Measurements from ENCODE around the gene GRID1.

Gene GRID1

DNA sequence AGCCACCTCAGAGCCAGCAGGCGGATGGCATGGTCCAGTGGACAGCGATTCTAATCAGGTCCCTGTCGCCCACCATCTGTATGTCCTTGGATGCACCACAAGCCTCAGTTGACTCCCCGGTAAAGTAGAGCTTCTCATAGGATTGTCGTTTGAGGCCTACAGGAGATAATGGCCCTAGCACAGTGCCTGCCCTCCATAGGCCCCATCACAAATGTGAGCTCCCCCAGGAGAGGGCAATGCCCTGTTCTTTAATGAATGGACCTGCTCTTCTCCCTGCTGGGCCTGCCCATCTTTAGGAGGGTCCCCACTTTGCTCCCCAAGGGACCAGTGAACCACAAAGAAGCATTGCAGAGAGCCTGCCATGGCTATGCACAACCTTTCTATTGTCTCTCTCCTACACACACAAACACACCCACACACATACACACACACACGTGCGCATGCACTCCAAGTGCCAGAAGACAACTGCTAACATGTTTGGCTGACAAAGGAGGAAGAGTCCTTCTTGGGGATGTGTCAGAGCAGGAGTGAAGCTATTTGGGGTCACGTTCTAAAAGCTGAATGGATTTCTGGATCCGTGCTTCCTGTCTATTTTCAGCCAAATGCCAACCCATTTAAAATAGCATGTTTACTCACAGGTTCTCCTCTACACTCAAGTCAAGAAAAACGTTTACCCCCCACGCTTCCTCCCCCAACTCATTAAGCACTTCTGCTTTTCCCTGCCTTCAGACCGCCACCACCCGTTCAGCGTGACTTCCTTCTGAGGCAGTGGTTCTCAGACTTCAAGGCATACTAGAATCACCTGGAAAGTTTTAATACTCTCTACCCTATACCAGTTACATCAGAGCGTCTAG, 196.1 kb downstream of the GRID1 start:
- H3K4me3 ChIP-seq (ENCODE audit: low read length in 2 of 2) = no peak overlapping the region
- H3K4me1 ChIP-seq (ENCODE audit: control insufficient read depth in 2 of 2, insufficient read depth in 2 of 2, low read length in 2 of 2) = no peaks in the 10 kb centered on the region
- no peak overlapping the region for H3K9ac ChIP-seq (ENCODE audit: low read depth in 1 of 2, low read length in 2 of 2)
- H3K9me3 ChIP-seq (ENCODE audit: control insufficient read depth in 2 of 2, low read length in 2 of 2) = no peaks in the 10 kb centered on the region
- H3K27ac ChIP-seq (ENCODE audit: low read depth in 2 of 2, low read length in 2 of 2) = no peak overlapping the region
- no peaks in the 10 kb centered on the region for H3K27me3 ChIP-seq (ENCODE audit: control insufficient read depth in 2 of 2, insufficient read depth in 2 of 2, low read length in 2 of 2)
- H3K36me3 ChIP-seq (ENCODE audit: control insufficient read depth in 2 of 2, insufficient read depth in 2 of 2, low read length in 2 of 2) = no peaks in the 10 kb centered on the region

DNA sequence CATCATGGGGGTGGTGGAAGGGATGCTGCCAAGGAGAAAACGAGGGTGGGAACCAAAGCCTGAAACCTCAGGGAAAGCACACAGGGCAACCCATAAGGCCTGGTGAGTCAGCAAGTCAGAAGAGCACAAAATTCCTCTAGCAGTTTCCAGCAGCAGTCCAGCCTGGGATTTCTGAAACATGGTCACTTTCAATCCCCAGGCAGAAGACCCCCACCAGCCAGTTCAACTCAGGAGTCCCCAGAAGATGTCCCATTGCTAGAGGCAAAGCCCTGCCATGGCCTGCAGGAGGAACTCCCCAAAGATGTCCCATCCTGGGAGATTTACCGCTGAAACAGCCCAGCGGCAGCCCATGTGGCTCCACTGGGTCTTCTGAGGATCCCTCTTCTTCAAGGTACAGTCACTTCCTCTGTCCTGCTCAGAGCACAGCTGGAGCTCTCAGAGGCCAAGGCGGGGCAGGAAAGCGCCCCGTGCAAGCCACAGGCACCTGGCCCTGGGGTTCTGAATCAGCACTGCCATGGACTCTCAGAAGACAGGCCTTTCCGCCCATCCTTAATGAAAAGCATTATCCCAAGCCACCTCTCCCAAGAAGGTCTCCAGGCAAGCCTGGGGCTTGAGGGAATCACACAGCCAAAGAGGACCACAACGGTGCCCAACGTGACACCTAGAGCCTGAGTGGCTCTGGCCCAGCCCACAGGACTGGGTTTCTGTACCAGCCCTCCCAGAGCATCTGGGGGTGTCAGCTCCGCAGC, 196.9 kb downstream of the GRID1 start:
- no peak overlapping the region for H3K9ac ChIP-seq (ENCODE audit: low read depth in 1 of 2, low read length in 2 of 2)

DNA sequence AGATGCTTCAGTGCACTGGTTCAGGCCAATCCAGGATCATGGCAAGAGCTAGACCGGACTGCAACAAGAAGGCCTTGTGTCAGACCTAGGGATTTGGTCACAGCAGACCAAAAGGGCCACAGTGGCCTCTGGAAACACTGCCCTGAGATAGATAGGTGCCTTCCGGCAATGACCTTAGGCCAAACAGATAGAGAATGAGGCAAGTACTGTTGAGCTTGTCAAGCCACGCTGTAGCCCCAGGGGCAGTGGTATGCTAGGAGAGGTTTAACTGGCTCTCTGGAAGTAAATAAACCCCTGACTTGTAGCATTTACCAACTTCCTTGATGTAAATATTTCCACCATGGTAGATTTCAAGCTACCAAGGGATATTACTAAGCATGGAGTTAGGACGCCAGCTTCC, 197.5 kb downstream of the GRID1 start:
- no peak overlapping the region for H3K9ac ChIP-seq (ENCODE audit: low read depth in 1 of 2, low read length in 2 of 2)
- no peak overlapping the region for H3K27ac ChIP-seq (ENCODE audit: low read depth in 2 of 2, low read length in 2 of 2)
- no peak overlapping the region for H3K4me3 ChIP-seq (ENCODE audit: low read length in 2 of 2)
- H3K36me3 ChIP-seq (ENCODE audit: control insufficient read depth in 2 of 2, insufficient read depth in 2 of 2, low read length in 2 of 2) = no peaks in the 10 kb centered on the region
- H3K9me3 ChIP-seq (ENCODE audit: control insufficient read depth in 2 of 2, low read length in 2 of 2) = no peaks in the 10 kb centered on the region
- no peaks in the 10 kb centered on the region for H3K27me3 ChIP-seq (ENCODE audit: control insufficient read depth in 2 of 2, insufficient read depth in 2 of 2, low read length in 2 of 2)
- peaks cover under 1 to 2% of the 10 kb centered on the region in 2 donors for H3K4me1 ChIP-seq (ENCODE audit: control insufficient read depth in 2 of 2, insufficient read depth in 2 of 2, low read length in 2 of 2)

More for the DNA sequence above, 196.9 kb downstream of the GRID1 start:
- H3K27ac ChIP-seq (ENCODE audit: low read depth in 2 of 2, low read length in 2 of 2) = no peak overlapping the region
- no peaks in the 10 kb centered on the region for H3K27me3 ChIP-seq (ENCODE audit: control insufficient read depth in 2 of 2, insufficient read depth in 2 of 2, low read length in 2 of 2)
- H3K9me3 ChIP-seq (ENCODE audit: control insufficient read depth in 2 of 2, low read length in 2 of 2) = no peaks in the 10 kb centered on the region
- H3K36me3 ChIP-seq (ENCODE audit: control insufficient read depth in 2 of 2, insufficient read depth in 2 of 2, low read length in 2 of 2) = no peaks in the 10 kb centered on the region
- H3K4me3 ChIP-seq (ENCODE audit: low read length in 2 of 2) = no peak overlapping the region
- H3K4me1 ChIP-seq (ENCODE audit: control insufficient read depth in 2 of 2, insufficient read depth in 2 of 2, low read length in 2 of 2) = no peaks in the 10 kb centered on the region

DNA sequence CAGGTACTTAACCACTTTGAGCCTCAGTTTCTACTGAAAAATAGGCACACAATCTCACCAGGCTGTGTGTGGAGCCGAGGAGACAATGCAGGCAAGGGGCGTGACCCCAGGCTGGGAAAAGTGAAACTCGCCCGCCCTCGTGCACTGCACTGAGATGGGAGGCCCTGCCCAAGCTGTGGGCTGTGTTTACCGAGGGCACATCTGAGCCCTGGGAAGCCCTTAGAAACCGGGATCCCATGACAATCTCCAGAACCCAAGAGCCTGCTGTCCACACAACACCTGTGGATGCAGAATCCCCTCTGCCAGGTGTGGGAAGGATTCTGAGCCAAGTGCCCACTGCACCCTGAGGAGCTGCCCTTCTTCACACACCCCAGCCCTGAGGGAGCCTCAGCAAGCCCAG, 198.3 kb downstream of the GRID1 start:
- Histone ChIP-seq H3K4me1 (ENCODE audit: control insufficient read depth in 2 of 2, insufficient read depth in 2 of 2, low read length in 2 of 2) (peaks cover 7 to 8% of the 10 kb centered on the region in 2 donors), H3K36me3 (ENCODE audit: control insufficient read depth in 2 of 2, insufficient read depth in 2 of 2, low read length in 2 of 2) (no peaks in the 10 kb centered on the region), H3K27me3 (ENCODE audit: control insufficient read depth in 2 of 2, insufficient read depth in 2 of 2, low read length in 2 of 2) (no peaks in the 10 kb centered on the region), H3K4me3 (ENCODE audit: low read length in 2 of 2) (no peak overlapping the region), H3K9me3 (ENCODE audit: control insufficient read depth in 2 of 2, low read length in 2 of 2) (no peaks in the 10 kb centered on the region), H3K27ac (ENCODE audit: low read depth in 2 of 2, low read length in 2 of 2) (no peak overlapping the region), H3K9ac (ENCODE audit: low read depth in 1 of 2, low read length in 2 of 2) (no peak overlapping the region)

DNA sequence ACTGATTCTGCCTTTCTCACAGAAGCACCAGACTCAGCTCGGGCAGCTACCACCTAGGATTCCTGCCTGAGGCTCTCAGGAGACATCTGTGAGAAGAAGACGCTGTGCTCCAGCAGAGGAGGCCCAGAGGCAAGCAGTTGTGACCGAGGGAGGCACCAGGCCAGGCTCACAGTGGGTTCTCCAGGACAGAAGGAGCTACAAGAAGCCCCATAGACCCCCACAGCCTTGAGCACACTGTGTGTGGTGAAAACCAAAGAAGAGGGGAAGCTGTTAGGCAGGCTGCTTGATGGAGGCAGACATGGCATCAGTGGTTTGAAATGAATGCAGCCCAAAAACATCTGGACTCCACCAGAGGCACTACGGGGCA, 198.8 kb downstream of the GRID1 start:
- no peaks in the 10 kb centered on the region for H3K9me3 ChIP-seq (ENCODE audit: control insufficient read depth in 2 of 2, low read length in 2 of 2)
- H3K4me3 ChIP-seq (ENCODE audit: low read length in 2 of 2) = no peak overlapping the region
- no peaks in the 10 kb centered on the region for H3K27me3 ChIP-seq (ENCODE audit: control insufficient read depth in 2 of 2, insufficient read depth in 2 of 2, low read length in 2 of 2)
- H3K4me1 ChIP-seq (ENCODE audit: control insufficient read depth in 2 of 2, insufficient read depth in 2 of 2, low read length in 2 of 2) = peaks cover 7 to 8% of the 10 kb centered on the region in 2 donors
- H3K9ac ChIP-seq (ENCODE audit: low read depth in 1 of 2, low read length in 2 of 2) = no peak overlapping the region
- H3K27ac ChIP-seq (ENCODE audit: low read depth in 2 of 2, low read length in 2 of 2) = no peak overlapping the region
- H3K36me3 ChIP-seq (ENCODE audit: control insufficient read depth in 2 of 2, insufficient read depth in 2 of 2, low read length in 2 of 2) = no peaks in the 10 kb centered on the region

DNA sequence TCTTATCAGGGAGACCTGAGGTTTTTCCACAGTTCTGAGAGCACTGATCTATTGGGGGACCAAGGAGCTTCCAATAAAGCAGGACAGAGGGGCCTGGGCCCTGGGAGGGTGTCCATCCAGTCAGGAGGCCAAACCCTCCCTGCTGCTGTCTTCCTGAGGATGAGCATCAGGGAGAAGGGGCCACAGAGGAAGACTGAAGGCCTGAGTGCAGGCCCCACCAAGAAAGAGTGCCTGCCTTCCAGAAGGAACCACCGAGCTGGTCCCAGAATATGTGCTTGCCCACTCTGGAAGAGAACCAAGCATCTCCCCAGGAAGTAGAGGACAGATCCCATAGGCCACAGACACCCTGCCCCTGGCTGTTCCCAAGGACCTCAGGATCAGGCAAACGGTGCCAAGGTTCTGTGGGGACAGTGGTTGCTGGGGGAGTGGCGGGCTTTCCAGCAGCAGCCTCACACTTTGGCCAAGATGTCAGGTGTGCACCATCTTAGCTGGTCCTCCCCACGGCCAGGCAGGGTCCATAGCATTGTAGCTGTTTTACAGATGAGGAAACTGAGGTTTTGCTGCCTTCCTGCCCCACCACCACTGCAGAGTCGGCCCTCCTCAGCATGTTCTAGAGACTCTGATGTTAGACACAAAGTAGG, 199.4 kb downstream of the GRID1 start:
- peaks cover 7 to 8% of the 10 kb centered on the region in 2 donors for H3K4me1 ChIP-seq (ENCODE audit: control insufficient read depth in 2 of 2, insufficient read depth in 2 of 2, low read length in 2 of 2)
- H3K4me3 ChIP-seq (ENCODE audit: low read length in 2 of 2) = no peak overlapping the region
- H3K9ac ChIP-seq (ENCODE audit: low read depth in 1 of 2, low read length in 2 of 2) = no peak overlapping the region
- no peak overlapping the region for H3K27ac ChIP-seq (ENCODE audit: low read depth in 2 of 2, low read length in 2 of 2)
- no peaks in the 10 kb centered on the region for H3K27me3 ChIP-seq (ENCODE audit: control insufficient read depth in 2 of 2, insufficient read depth in 2 of 2, low read length in 2 of 2)
- no peaks in the 10 kb centered on the region for H3K9me3 ChIP-seq (ENCODE audit: control insufficient read depth in 2 of 2, low read length in 2 of 2)
- H3K36me3 ChIP-seq (ENCODE audit: control insufficient read depth in 2 of 2, insufficient read depth in 2 of 2, low read length in 2 of 2) = no peaks in the 10 kb centered on the region

GRCh38 chr10:86165666-86166065, 200.9 kb downstream of the GRID1 start:
- Histone ChIP-seq H3K9ac (ENCODE audit: low read depth in 1 of 2, low read length in 2 of 2) (no peak overlapping the region), H3K27me3 (ENCODE audit: control insufficient read depth in 2 of 2, insufficient read depth in 2 of 2, low read length in 2 of 2) (no peaks in the 10 kb centered on the region), H3K4me1 (ENCODE audit: control insufficient read depth in 2 of 2, insufficient read depth in 2 of 2, low read length in 2 of 2) (peaks cover 7 to 8% of the 10 kb centered on the region in 2 donors)

GRCh38 chr10:86164960-86165630, 201.5 kb downstream of the GRID1 start:
- Histone ChIP-seq H3K4me1 (ENCODE audit: control insufficient read depth in 2 of 2, insufficient read depth in 2 of 2, low read length in 2 of 2) (peaks cover 7 to 8% of the 10 kb centered on the region in 2 donors), H3K4me3 (ENCODE audit: low read length in 2 of 2) (no peak overlapping the region), H3K9ac (ENCODE audit: low read depth in 1 of 2, low read length in 2 of 2) (no peak overlapping the region), H3K36me3 (ENCODE audit: control insufficient read depth in 2 of 2, insufficient read depth in 2 of 2, low read length in 2 of 2) (no peaks in the 10 kb centered on the region), H3K27me3 (ENCODE audit: control insufficient read depth in 2 of 2, insufficient read depth in 2 of 2, low read length in 2 of 2) (no peaks in the 10 kb centered on the region), H3K9me3 (ENCODE audit: control insufficient read depth in 2 of 2, low read length in 2 of 2) (no peaks in the 10 kb centered on the region), H3K27ac (ENCODE audit: low read depth in 2 of 2, low read length in 2 of 2) (no peak overlapping the region)

More at GRCh38 chr10:86165666-86166065, 200.9 kb downstream of the GRID1 start:
- no peaks in the 10 kb centered on the region for H3K9me3 ChIP-seq (ENCODE audit: control insufficient read depth in 2 of 2, low read length in 2 of 2)
- H3K27ac ChIP-seq (ENCODE audit: low read depth in 2 of 2, low read length in 2 of 2) = no peak overlapping the region
- no peaks in the 10 kb centered on the region for H3K36me3 ChIP-seq (ENCODE audit: control insufficient read depth in 2 of 2, insufficient read depth in 2 of 2, low read length in 2 of 2)
- H3K4me3 ChIP-seq (ENCODE audit: low read length in 2 of 2) = no peak overlapping the region

DNA sequence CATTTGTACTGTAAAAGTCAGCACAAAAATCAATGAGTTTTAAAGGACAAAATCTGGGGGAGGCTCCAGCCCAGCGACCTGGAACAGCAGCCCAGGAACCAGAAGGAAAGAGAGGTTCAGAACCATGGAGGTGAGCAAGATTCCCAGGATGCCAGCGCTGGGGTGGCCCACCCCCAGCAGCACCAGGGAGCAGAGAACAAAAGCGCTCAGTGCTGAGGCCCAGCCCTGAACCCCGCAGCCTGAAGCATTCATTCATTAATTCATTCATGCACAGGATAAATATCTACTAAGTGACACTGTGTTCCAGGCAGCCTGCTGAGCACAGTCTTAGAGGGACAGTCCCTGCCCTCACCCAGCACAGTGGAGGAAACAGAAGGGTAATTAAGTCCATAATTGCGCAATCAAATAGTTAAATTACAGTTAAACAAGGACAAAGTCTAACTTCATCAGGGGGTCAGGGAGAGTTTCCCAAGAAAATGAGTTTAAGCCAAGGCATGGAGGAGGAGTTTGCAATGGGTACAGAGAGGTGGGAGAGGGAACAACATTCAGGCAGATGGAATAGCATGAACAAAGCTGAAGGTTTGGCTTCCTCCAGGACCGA, 202.3 kb downstream of the GRID1 start:
- H3K4me1 ChIP-seq (ENCODE audit: control insufficient read depth in 2 of 2, insufficient read depth in 2 of 2, low read length in 2 of 2) = peaks cover 7 to 8% of the 10 kb centered on the region in 2 donors
- no peaks in the 10 kb centered on the region for H3K36me3 ChIP-seq (ENCODE audit: control insufficient read depth in 2 of 2, insufficient read depth in 2 of 2, low read length in 2 of 2)
- H3K9me3 ChIP-seq (ENCODE audit: control insufficient read depth in 2 of 2, low read length in 2 of 2) = no peaks in the 10 kb centered on the region
- no peak overlapping the region for H3K4me3 ChIP-seq (ENCODE audit: low read length in 2 of 2)
- H3K9ac ChIP-seq (ENCODE audit: low read depth in 1 of 2, low read length in 2 of 2) = no peak overlapping the region
- no peak overlapping the region for H3K27ac ChIP-seq (ENCODE audit: low read depth in 2 of 2, low read length in 2 of 2)
- no peaks in the 10 kb centered on the region for H3K27me3 ChIP-seq (ENCODE audit: control insufficient read depth in 2 of 2, insufficient read depth in 2 of 2, low read length in 2 of 2)
